ENCODE results near the gene FRMD3.

DNA sequence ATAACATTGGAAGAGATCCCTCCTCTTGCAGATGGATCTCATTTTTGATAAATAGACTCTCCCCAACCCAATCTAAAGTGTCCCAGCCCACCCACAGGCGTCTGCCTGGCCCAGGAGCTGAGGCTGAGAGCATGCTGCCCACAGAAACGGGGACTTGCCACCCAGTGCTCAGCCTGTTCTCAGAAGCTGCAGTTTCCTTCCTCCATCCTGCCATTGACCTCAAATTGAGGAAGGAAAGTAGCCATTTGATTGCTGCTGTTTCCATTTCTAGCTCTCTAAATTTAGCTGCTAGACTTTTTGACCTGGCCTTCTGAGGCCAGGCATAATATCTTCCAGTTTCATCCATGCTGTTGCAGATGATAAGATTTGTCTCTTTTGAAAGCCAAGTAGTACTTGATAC is 31.1 kb upstream of the FRMD3 start:
- TF ChIP-seq, protein P1, sequence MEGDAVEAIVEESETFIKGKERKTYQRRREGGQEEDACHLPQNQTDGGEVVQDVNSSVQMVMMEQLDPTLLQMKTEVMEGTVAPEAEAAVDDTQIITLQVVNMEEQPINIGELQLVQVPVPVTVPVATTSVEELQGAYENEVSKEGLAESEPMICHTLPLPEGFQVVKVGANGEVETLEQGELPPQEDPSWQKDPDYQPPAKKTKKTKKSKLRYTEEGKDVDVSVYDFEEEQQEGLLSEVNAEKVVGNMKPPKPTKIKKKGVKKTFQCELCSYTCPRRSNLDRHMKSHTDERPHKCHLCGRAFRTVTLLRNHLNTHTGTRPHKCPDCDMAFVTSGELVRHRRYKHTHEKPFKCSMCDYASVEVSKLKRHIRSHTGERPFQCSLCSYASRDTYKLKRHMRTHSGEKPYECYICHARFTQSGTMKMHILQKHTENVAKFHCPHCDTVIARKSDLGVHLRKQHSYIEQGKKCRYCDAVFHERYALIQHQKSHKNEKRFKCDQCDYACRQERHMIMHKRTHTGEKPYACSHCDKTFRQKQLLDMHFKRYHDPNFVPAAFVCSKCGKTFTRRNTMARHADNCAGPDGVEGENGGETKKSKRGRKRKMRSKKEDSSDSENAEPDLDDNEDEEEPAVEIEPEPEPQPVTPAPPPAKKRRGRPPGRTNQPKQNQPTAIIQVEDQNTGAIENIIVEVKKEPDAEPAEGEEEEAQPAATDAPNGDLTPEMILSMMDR (IDR thresholded peaks at IDR 0.05; ENCODE audit: extremely low read depth in 1 of 2, insufficient read depth in 1 of 2, low read depth in 1 of 2, low read length in 2 of 2) = no peak
- TF ChIP-seq EZH2 (IDR thresholded peaks at IDR 0.05; ENCODE audit: borderline replicate concordance, low read depth, low read length, severe bottlenecking) = no peak
- TF ChIP-seq POLR2AphosphoS5 (IDR thresholded peaks at IDR 0.05; ENCODE audit: insufficient read depth, low read depth, low read length) = no peak
- no peak for TF ChIP-seq POLR2A (IDR thresholded peaks at IDR 0.05; ENCODE audit: low read depth, low read length)
- TF ChIP-seq GATA2 (IDR thresholded peaks at IDR 0.05; ENCODE audit: insufficient read depth, insufficient read length, low read depth, low read length) = no peak

Measured in endothelial cell of umbilical vein (primary cell).